Smooth muscle cell (in vitro differentiated cells): Measurements from ENCODE around the gene SLC9C1. TPM values are rescaled to one million over a fixed set of nuclear protein-coding genes. Genes with fewer than 3 reads are reported as not detected.

ENCODE experiments used
- DNase-seq: peaks from one replicate; lab custom pipeline; 2025; ENCODE audit not compliant: unreplicated experiment; lab: John Stamatoyannopoulos, UW
- H2AFZ ChIP-seq: fragments of 200-600 bp; sonication (generic); 2 replicates; pipeline ENCODE4 v1.6.0; 2016; ENCODE audit warnings: antibody characterized with exemption, low read depth, mild to moderate bottlenecking
- H3F3A ChIP-seq: fragments of 200-600 bp; sonication (generic); 2 replicates; pipeline ENCODE4 v1.6.0; 2017; ENCODE audit warnings: antibody characterized with exemption, low read depth
- H3K27ac ChIP-seq: fragments of 200-600 bp; sonication (generic); 2 replicates; pipeline ENCODE4 v1.5.1; 2016; ENCODE audit warnings: low read depth, mild to moderate bottlenecking
- H3K27me3 ChIP-seq: fragments of 200-600 bp; sonication (generic); 2 replicates; pipeline ENCODE4 v1.6.1; 2016; ENCODE audit warnings: low read depth, mild to moderate bottlenecking
- H3K36me3 ChIP-seq: fragments of 200-600 bp; sonication (generic); 2 replicates; pipeline ENCODE4 v1.5.1; 2016; ENCODE audit warnings: low read depth
- H3K4me1 ChIP-seq: fragments of 200-600 bp; sonication (generic); 2 replicates; pipeline ENCODE4 v1.5.1; 2016; ENCODE audit warnings: low read depth
- H3K4me2 ChIP-seq: fragments of 200-600 bp; sonication (generic); 2 replicates; pipeline ENCODE4 v1.6.0; 2016; ENCODE audit warnings: mild to moderate bottlenecking
- H3K4me3 ChIP-seq: fragments of 200-600 bp; sonication (generic); 2 replicates; pipeline ENCODE4 v1.5.1; 2016; ENCODE audit warnings: mild to moderate bottlenecking
- H3K79me2 ChIP-seq: fragments of 200-600 bp; sonication (generic); 2 replicates; pipeline ENCODE4 v1.6.0; 2016; ENCODE audit warnings: low read depth, mild to moderate bottlenecking
- H3K9ac ChIP-seq: fragments of 200-600 bp; sonication (generic); 2 replicates; pipeline ENCODE4 v1.6.0; 2016; ENCODE audit warnings: low read depth
- H3K9me3 ChIP-seq: fragments of 200-600 bp; sonication (generic); replicated peaks from 2 replicates; pipeline ENCODE4 v1.5.1; 2016; ENCODE audit warnings: low read depth
- H4K20me1 ChIP-seq: fragments of 200-600 bp; sonication (generic); 2 replicates; pipeline ENCODE4 v1.6.0; 2016; ENCODE audit warnings: low read depth
- whole genome bisulfite sequencing: methylation state at CpG from one replicate; pipeline ENCODE4 v1.1.7; 2016; ENCODE audit warnings: low lambda C conversion rate; 5-methylcytosine and 5-hydroxymethylcytosine counted together
- polyA plus RNA-seq: library from polyadenylated mRNA; unstranded; fragments of >200 nt; fragmentation: Nextera tagmentation; extraction: Ambion mirVana; gene quantifications from 2 replicates; pipeline ENCODE4 v1.2.1, GENCODE V29; 2016
- total RNA-seq: library from RNA; depleted of rRNA; stranded (reverse); fragments of >200 nt; gene quantifications from 2 replicates; pipeline ENCODE4 v1.2.3, GENCODE V29; 2014
- TF ChIP-seq, protein P1 (sequence below): fragments of 200-600 bp; sonication (generic); IDR thresholded peaks from 2 replicates; pipeline ENCODE4 v1.5.1; 2017; ENCODE audit warnings: borderline replicate concordance, mild to moderate bottlenecking, antibody characterized with exemption; ENCODE audit not compliant: insufficient read depth, poor library complexity, severe bottlenecking

The SLC9C1 gene
- total and polyA plus RNA-seq, 2 experiments from 2014 or later: not detected

DNA sequence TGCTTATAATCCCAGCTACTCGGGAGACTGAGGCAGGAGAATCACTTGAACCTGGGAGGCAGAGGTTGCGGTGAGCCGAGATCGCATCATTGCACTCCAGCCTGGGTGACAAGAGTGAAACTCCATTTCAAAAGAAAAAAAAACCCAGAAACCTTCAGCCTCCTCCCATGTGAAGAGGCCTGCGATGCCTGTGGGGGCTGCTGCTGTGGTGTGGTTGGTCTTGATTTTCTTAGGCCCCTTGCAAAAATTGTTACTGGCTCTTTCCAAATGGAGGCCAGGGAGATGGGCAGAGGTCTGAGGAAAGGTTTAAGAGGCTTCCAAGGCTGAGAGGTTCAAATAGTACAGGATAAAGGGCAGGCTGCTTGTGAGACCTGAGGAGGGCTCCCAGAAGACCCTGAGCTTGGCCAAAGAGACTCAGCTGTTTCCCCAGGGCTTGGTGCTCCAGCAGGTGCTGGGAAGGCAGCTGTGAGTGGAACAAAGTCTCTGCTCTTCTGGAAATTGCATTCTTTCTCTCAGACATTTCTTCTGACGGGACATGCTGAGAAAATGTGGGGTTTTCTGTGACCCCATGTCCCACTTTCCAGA, 179.3 kb downstream of the SLC9C1 start:
- H3K36me3 ChIP-seq: no peaks in the 10 kb centered on the region

DNA sequence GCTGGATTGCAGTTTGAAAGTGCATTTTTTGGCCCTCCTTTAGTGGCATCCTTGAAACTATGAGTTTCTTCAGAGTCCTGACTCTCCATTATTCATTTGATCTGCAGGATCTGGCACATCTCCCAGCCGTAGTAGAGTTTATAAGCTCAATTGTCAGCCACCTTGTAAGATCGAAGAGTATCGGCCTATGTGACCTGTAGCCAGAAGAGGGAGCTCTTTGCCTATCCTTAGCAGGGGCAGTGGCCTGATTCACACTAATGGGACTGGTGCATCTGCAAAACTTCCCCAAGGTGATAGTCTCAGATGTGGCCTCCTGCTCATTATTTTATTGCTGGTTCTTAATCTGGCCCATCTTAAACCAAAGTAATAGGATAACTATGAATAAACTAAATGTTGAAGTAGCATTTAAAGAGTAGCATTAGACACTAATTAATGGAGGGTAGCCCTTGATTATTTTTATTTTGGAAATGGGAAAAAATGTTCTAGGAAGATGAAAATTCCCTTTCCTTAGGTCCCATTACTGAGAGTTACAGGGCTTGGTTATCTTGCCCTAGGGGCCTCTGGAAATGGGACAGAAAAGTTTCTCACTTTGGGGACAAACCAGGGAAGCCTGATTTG, 182.1 kb downstream of the SLC9C1 start:
- H4K20me1 ChIP-seq: no peaks in the 10 kb centered on the region
- TF ChIP-seq, protein P1, sequence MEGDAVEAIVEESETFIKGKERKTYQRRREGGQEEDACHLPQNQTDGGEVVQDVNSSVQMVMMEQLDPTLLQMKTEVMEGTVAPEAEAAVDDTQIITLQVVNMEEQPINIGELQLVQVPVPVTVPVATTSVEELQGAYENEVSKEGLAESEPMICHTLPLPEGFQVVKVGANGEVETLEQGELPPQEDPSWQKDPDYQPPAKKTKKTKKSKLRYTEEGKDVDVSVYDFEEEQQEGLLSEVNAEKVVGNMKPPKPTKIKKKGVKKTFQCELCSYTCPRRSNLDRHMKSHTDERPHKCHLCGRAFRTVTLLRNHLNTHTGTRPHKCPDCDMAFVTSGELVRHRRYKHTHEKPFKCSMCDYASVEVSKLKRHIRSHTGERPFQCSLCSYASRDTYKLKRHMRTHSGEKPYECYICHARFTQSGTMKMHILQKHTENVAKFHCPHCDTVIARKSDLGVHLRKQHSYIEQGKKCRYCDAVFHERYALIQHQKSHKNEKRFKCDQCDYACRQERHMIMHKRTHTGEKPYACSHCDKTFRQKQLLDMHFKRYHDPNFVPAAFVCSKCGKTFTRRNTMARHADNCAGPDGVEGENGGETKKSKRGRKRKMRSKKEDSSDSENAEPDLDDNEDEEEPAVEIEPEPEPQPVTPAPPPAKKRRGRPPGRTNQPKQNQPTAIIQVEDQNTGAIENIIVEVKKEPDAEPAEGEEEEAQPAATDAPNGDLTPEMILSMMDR: peak; percentile 57
- no peaks in the 10 kb centered on the region for H3K36me3 ChIP-seq
- no peak overlapping the region for H2AFZ ChIP-seq
- no peak overlapping the region for H3K4me2 ChIP-seq
- no peaks in the 10 kb centered on the region for H3K27me3 ChIP-seq
- H3K9ac ChIP-seq: no peak overlapping the region
- H3K4me1 ChIP-seq: peaks cover 9% of the 10 kb centered on the region
- H3K4me3 ChIP-seq: no peak overlapping the region
- H3F3A ChIP-seq: no peaks in the 10 kb centered on the region
- H3K27ac ChIP-seq: no peak overlapping the region
- 17% methylated on average over 3 of the region's 3 CpGs for WGBS
- DNase-seq: no peak
- H3K9me3 ChIP-seq: no peaks in the 10 kb centered on the region
- H3K79me2 ChIP-seq: no peaks in the 10 kb centered on the region

More for the DNA sequence above, 179.3 kb downstream of the SLC9C1 start:
- no peaks in the 10 kb centered on the region for H3K79me2 ChIP-seq
- H3K9ac ChIP-seq: no peak overlapping the region
- no peak overlapping the region for H2AFZ ChIP-seq
- no peak overlapping the region for H3K4me3 ChIP-seq
- H3K27ac ChIP-seq: no peak overlapping the region
- H3F3A ChIP-seq: no peaks in the 10 kb centered on the region
- H4K20me1 ChIP-seq: no peaks in the 10 kb centered on the region
- H3K4me1 ChIP-seq: peaks cover 11% of the 10 kb centered on the region
- no peak for DNase-seq
- no peaks in the 10 kb centered on the region for H3K27me3 ChIP-seq
- H3K9me3 ChIP-seq: no peaks in the 10 kb centered on the region
- TF ChIP-seq, protein P1: no peak
- H3K4me2 ChIP-seq: no peak overlapping the region
- 99% methylated on average over 6 of the region's 6 CpGs for WGBS

DNA sequence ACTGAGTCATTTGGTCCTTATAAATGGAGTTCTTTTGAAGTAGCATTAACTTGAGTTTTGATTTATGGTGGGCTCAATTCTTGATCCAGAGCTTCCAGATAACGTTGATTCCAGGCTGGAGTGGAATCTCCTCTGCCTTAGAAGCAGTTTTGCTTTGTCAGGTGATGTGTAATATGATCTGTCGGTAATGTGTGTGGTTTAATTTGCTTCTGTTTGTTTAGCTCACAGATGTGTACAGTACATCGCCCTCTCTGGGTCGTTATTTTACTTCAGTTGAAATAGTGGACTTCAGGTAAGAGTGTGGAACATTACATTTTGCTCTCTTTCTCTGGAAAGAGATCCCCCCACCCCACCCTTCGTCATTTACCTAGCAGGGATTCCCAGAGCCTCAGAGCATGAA, 184.7 kb downstream of the SLC9C1 start:
- TF ChIP-seq, protein P1: no peak
- Histone ChIP-seq H3K27ac (no peak overlapping the region), H3K4me1 (no peaks in the 10 kb centered on the region), H3K27me3 (no peaks in the 10 kb centered on the region), H3K79me2 (no peaks in the 10 kb centered on the region), H3K9me3 (no peaks in the 10 kb centered on the region), H4K20me1 (no peaks in the 10 kb centered on the region), H3K4me2 (no peak overlapping the region), H3K36me3 (no peaks in the 10 kb centered on the region), H2AFZ (no peak overlapping the region), H3F3A (no peaks in the 10 kb centered on the region), H3K4me3 (no peak overlapping the region), H3K9ac (no peak overlapping the region)
- WGBS: 85% methylated on average over 5 of the region's 5 CpGs
- no peak for DNase-seq

DNA sequence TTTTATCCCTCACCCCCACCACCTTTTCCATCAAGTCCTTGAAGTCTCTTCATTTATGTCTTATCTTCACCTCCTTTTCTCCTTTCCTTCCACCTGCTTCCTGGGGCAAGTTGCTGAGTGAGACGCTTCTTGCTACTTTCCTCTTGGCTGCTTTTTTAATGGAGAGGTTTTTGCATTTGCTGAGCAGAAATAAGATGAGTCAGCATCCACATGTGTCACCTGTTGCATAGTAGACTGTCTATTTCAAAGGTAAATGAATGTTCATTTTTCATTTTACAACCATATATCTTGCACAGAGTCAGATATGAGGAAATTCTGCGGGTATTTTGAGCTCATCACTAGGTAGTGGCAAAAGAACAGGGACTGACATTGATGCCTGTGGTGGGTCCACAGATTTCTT, 189.2 kb downstream of the SLC9C1 start:
- no peak overlapping the region for H2AFZ ChIP-seq
- H3K4me3 ChIP-seq: no peak overlapping the region
- no peaks in the 10 kb centered on the region for H3K4me1 ChIP-seq
- no peak overlapping the region for H3K4me2 ChIP-seq
- H3K9ac ChIP-seq: no peak overlapping the region
- 100% methylated on average over 2 of the region's 2 CpGs for WGBS
- H3K27me3 ChIP-seq: no peaks in the 10 kb centered on the region
- H3K79me2 ChIP-seq: no peaks in the 10 kb centered on the region
- H3K36me3 ChIP-seq: no peaks in the 10 kb centered on the region
- H3F3A ChIP-seq: no peaks in the 10 kb centered on the region
- H3K9me3 ChIP-seq: no peaks in the 10 kb centered on the region
- DNase-seq: no peak
- no peak overlapping the region for H3K27ac ChIP-seq
- no peaks in the 10 kb centered on the region for H4K20me1 ChIP-seq
- TF ChIP-seq, protein P1: no peak
